Kidney (tissue), 14 donors: ENCODE measurements around the gene SLC25A21. TPM values are rescaled to one million over a fixed set of nuclear protein-coding genes. Genes with fewer than 3 reads are reported as not detected.

Experiments
- DNase-seq, 5 donors: peaks; one replicate each; pipeline ENCODE4 v3.0.0-alpha.2; 2013 to 2020
- FAIRE-seq: peaks from 2 replicates; lab custom pipeline; 2012; peaks lifted over from hg19 to GRCh38; lab: Jason Lieb, UNC
- H3K27ac ChIP-seq, 2 donors: one replicate each; pipeline ENCODE4 v1.7.0; 2013; ENCODE audit warnings: low read depth in 2 of 2, low read length in 2 of 2, inconsistent platforms in 1 of 2
- H3K27me3 ChIP-seq: one replicate; pipeline ENCODE4 v1.7.1; 2013; ENCODE audit warnings: low read length, inconsistent platforms; ENCODE audit not compliant: control insufficient read depth, insufficient read depth
- H3K36me3 ChIP-seq, 3 donors: one replicate each; pipeline versions ENCODE4 v1.7.0 to v1.7.1; 2013; ENCODE audit warnings: low read length in 3 of 3, control low read depth in 1 of 3, inconsistent platforms in 1 of 3; ENCODE audit not compliant: insufficient read depth in 3 of 3, control insufficient read depth in 2 of 3
- H3K4me1 ChIP-seq, 3 donors: one replicate each; pipeline versions ENCODE4 v1.7.0 to v1.7.1; 2013; ENCODE audit warnings: low read length in 3 of 3, inconsistent platforms in 1 of 3, low read depth in 1 of 3; ENCODE audit not compliant: control insufficient read depth in 2 of 3, insufficient read depth in 2 of 3
- H3K4me3 ChIP-seq, 3 donors: one replicate each; pipeline versions ENCODE4 v1.7.0 to v1.8.1; 2013; ENCODE audit warnings: low read length in 3 of 3, control low read depth in 1 of 3, inconsistent platforms in 1 of 3
- H3K9ac ChIP-seq, 3 donors: one replicate each; pipeline versions ENCODE4 v1.7.0 to v1.7.1; 2013; ENCODE audit warnings: low read length in 3 of 3, control low read depth in 1 of 3, inconsistent platforms in 1 of 3
- H3K9me3 ChIP-seq, 3 donors: one replicate each; pipeline versions ENCODE4 v1.7.0 to v1.7.1; 2013; ENCODE audit warnings: low read length in 3 of 3, control low read depth in 1 of 3, inconsistent platforms in 1 of 3; ENCODE audit not compliant: control insufficient read depth in 2 of 3, insufficient read depth in 1 of 3
- CTCF ChIP-seq: IDR thresholded peaks from 3 replicates; pipeline ENCODE4 v1.5.1; 2012; ENCODE audit warnings: mild to moderate bottlenecking, moderate library complexity, borderline replicate concordance; ENCODE audit not compliant: insufficient read depth; ENCODE audit errors: extremely low read depth
- intact Hi-C: fragments of 100-400 bp; cut with DNase I; formaldehyde crosslinking; loops from one replicate; pipeline ENCODE4 v1.11.1; 2022
- polyA plus RNA-seq: library from polyadenylated mRNA; stranded (reverse); fragments of 350-450 nt; fragmentation: Illumina TruSeq; extraction: RNeasy Lipid Tissue Mini Kit (QIAGEN cat#74804); gene quantifications from one replicate; pipeline ENCODE4 v1.2.3, GENCODE V29; 2014; ENCODE audit warnings: low read depth, low replicate concordance; ENCODE audit not compliant: insufficient read depth
- total RNA-seq: library from RNA; stranded (reverse); fragmentation: NEBNext Ultra II Directional; extraction: Animal tissue kit (Norgen Biotek cat#: 25700); gene quantifications from one replicate; pipeline ENCODE4 v1.2.1, GENCODE V29; 2021
- donor health status: control.
- donor health status: control.
- donor health status: control.
- donor health status: control.
- donor health status: control.
- donor health status: DM: yes; HTN: yes; CAD: no.
- donor health status: Normal renal cell carcinoma (clear cell type).

The SLC25A21 gene
- total and polyA plus RNA-seq, 2 donors from 2014 or later, result 1.3 to 1.4 TPM

GRCh38 chr14:36884049-36884448 is 288.4 kb downstream of the SLC25A21 start:
- no peaks in the 10 kb centered on the region for H3K4me1 ChIP-seq
- H3K9me3 ChIP-seq, result peaks cover 0 to 4% (median 0%) of the 10 kb centered on the region in 3 donors
- no peak overlapping the region for H3K9ac ChIP-seq
- no peak for TF ChIP-seq CTCF
- no peak overlapping the region for H3K27ac ChIP-seq
- FAIRE-seq, result no peak
- no peaks in the 10 kb centered on the region for H3K27me3 ChIP-seq
- no peaks in the 10 kb centered on the region for H3K36me3 ChIP-seq
- H3K4me3 ChIP-seq, result no peak overlapping the region
- intact Hi-C loops, result no loop called here
- DNase-seq, result no peak

GRCh38 chr14:36880276-36880675 is 292.1 kb downstream of the SLC25A21 start:
- FAIRE-seq, result no peak
- Histone ChIP-seq H3K27ac (no peak overlapping the region), H3K4me3 (no peak overlapping the region), H3K27me3 (no peaks in the 10 kb centered on the region), H3K9me3 (peaks cover 0 to 3% (median 0%) of the 10 kb centered on the region in 3 donors), H3K9ac (no peak overlapping the region), H3K4me1 (no peaks in the 10 kb centered on the region), H3K36me3 (no peaks in the 10 kb centered on the region)
- intact Hi-C loops, result no loop called here
- DNase-seq, result no peak
- no peak for TF ChIP-seq CTCF

- H3K27me3 ChIP-seq, result no peaks in the 10 kb centered on the region
- peak in 2 of 5 donors; percentile 13 to 14 for DNase-seq
- H3K4me3 ChIP-seq, result no peak overlapping the region
- no peak overlapping the region for H3K27ac ChIP-seq
- no peaks in the 10 kb centered on the region for H3K36me3 ChIP-seq
- H3K9ac ChIP-seq, result no peak overlapping the region
- no peak for TF ChIP-seq CTCF
- intact Hi-C loops, result no loop called here
- H3K9me3 ChIP-seq, result no peaks in the 10 kb centered on the region
- FAIRE-seq, result no peak
- H3K4me1 ChIP-seq, result no peaks in the 10 kb centered on the region
Measured at GRCh38 chr14:36879558-36879957, 292.8 kb downstream of the SLC25A21 start.
